ENCODE measurements around the gene CNIH3.
"Not testable (repeated sequence)": the region's sequence is repeated elsewhere in the genome, so short reads cannot be mapped to it uniquely, and the experiment has no call there.

CNIH3 gene

GRCh38 chr1:224644553-224645154 is 28.5 kb downstream of the CNIH3 start:
- DNase-seq = no peak

- no peak for DNase-seq
These were observed 31.3 kb downstream of the CNIH3 start for GRCh38 chr1:224647449-224647848.

- no peak for DNase-seq
These were observed 34.2 kb downstream of the CNIH3 start for GRCh38 chr1:224650290-224650689.

GRCh38 chr1:224651188-224651587 is 35.1 kb downstream of the CNIH3 start:
- DNase-seq = no peak

GRCh38 chr1:224656392-224656791 is 40.3 kb downstream of the CNIH3 start:
- DNase-seq = no peak

GRCh38 chr1:224660074-224660473 is 44.0 kb downstream of the CNIH3 start:
- no peak for DNase-seq

GRCh38 chr1:224662870-224663269 is 46.8 kb downstream of the CNIH3 start:
- DNase-seq = no peak

GRCh38 chr1:224665016-224665415 is 48.9 kb downstream of the CNIH3 start:
- DNase-seq = no peak

- DNase-seq = no peak
These were observed 50.0 kb downstream of the CNIH3 start for GRCh38 chr1:224666078-224666477.

GRCh38 chr1:224666913-224667312 is 50.8 kb downstream of the CNIH3 start:
- no peak for DNase-seq

GRCh38 chr1:224668984-224669383 is 52.9 kb downstream of the CNIH3 start:
- DNase-seq = no peak

GRCh38 chr1:224669403-224669802 is 53.3 kb downstream of the CNIH3 start:
- DNase-seq = no peak

- no peak for DNase-seq
These were observed 54.4 kb downstream of the CNIH3 start for GRCh38 chr1:224670506-224670905.

- DNase-seq = no peak
These were observed 55.0 kb downstream of the CNIH3 start for GRCh38 chr1:224671076-224671475.

- no peak for DNase-seq
These were observed 57.0 kb downstream of the CNIH3 start for GRCh38 chr1:224673141-224673540.

- DNase-seq = no peak
These were observed 59.5 kb downstream of the CNIH3 start for GRCh38 chr1:224675590-224675989.

- DNase-seq = no peak
These were observed 60.4 kb downstream of the CNIH3 start for GRCh38 chr1:224676551-224676950.

- DNase-seq = no peak
These were observed 62.1 kb downstream of the CNIH3 start for GRCh38 chr1:224678168-224678567.

- DNase-seq = no peak
These were observed 63.5 kb downstream of the CNIH3 start for GRCh38 chr1:224679606-224680005.

- DNase-seq = no peak
These were observed 65.7 kb downstream of the CNIH3 start for GRCh38 chr1:224681816-224682215.

- no peak for DNase-seq
These were observed 67.8 kb downstream of the CNIH3 start for GRCh38 chr1:224683936-224684335.

- no peak for DNase-seq
These were observed 68.9 kb downstream of the CNIH3 start for GRCh38 chr1:224684979-224685425.

GRCh38 chr1:224686140-224686539 is 70.0 kb downstream of the CNIH3 start:
- not testable (repeated sequence) for DNase-seq

- DNase-seq = no peak
These were observed 71.3 kb downstream of the CNIH3 start for GRCh38 chr1:224687465-224687864.

GRCh38 chr1:224689374-224689773 is 73.3 kb downstream of the CNIH3 start:
- no peak for DNase-seq
